Esophagus squamous epithelium (tissue), 4 donors: ENCODE results near the gene RETREG1.

Experiments used
- CTCF ChIP-seq, 6 experiments: fragments of 450-650 bp in 4 of 6; fragments of 200-600 bp in 2 of 6; sonication (generic) in 2 of 6; IDR thresholded peaks; one replicate each; pipeline ENCODE4 v1.5.1; 2016 to 2019; ENCODE audit warnings: antibody characterized with exemption in 6 of 6, mild to moderate bottlenecking in 4 of 6, moderate library complexity in 4 of 6
- POLR2A ChIP-seq, 4 donors: fragments of 450-650 bp; IDR thresholded peaks; one replicate each; pipeline ENCODE4 v1.6.1; 2017; ENCODE audit warnings: antibody characterized with exemption in 4 of 4, mild to moderate bottlenecking in 4 of 4, moderate library complexity in 3 of 4

GRCh38 chr5:16597946-16598694 is 18.7 kb downstream of the RETREG1 start:
- TF ChIP-seq CTCF (IDR thresholded peaks at IDR 0.05): no peak
- no peak for TF ChIP-seq POLR2A (IDR thresholded peaks at IDR 0.05)
